ENCODE data around the gene SH3GL2.

The SH3GL2 gene

GRCh38 chr9:17816431-17817027 is 237.7 kb downstream of the SH3GL2 start:
- H3K36me3 ChIP-seq: no peaks in the 10 kb centered on the region
- H3K9me3 ChIP-seq (ENCODE audit: severe bottlenecking): no peaks in the 10 kb centered on the region
- DNase-seq: no peak
- H3K27ac ChIP-seq: no peak overlapping the region
- H3K4me3 ChIP-seq (ENCODE audit: low read depth, low read length): no peak overlapping the region
- H3K27me3 ChIP-seq (ENCODE audit: insufficient read depth, low read depth, severe bottlenecking): no peaks in the 10 kb centered on the region
- no peak for TF ChIP-seq CTCF (IDR thresholded peaks at IDR 0.05; ENCODE audit: low read depth, low read length)

- no peak for TF ChIP-seq CTCF (IDR thresholded peaks at IDR 0.05; ENCODE audit: low read depth, low read length)
- H3K4me3 ChIP-seq (ENCODE audit: low read depth, low read length): no peak overlapping the region
- no peaks in the 10 kb centered on the region for H3K27me3 ChIP-seq (ENCODE audit: insufficient read depth, low read depth, severe bottlenecking)
- no peak overlapping the region for H3K27ac ChIP-seq
- no peaks in the 10 kb centered on the region for H3K9me3 ChIP-seq (ENCODE audit: severe bottlenecking)
- no peak for DNase-seq
- no peaks in the 10 kb centered on the region for H3K36me3 ChIP-seq
Observed at GRCh38 chr9:17824191-17824590, 245.3 kb downstream of the SH3GL2 start.

GRCh38 chr9:17824616-17825264 is 245.9 kb downstream of the SH3GL2 start:
- no peak for DNase-seq
- TF ChIP-seq CTCF (IDR thresholded peaks at IDR 0.05; ENCODE audit: low read depth, low read length): no peak
- H3K9me3 ChIP-seq (ENCODE audit: severe bottlenecking): no peaks in the 10 kb centered on the region
- H3K36me3 ChIP-seq: no peaks in the 10 kb centered on the region
- H3K4me3 ChIP-seq (ENCODE audit: low read depth, low read length): no peak overlapping the region
- H3K27ac ChIP-seq: no peak overlapping the region
- H3K27me3 ChIP-seq (ENCODE audit: insufficient read depth, low read depth, severe bottlenecking): no peaks in the 10 kb centered on the region

GRCh38 chr9:17825265-17825659 is 246.4 kb downstream of the SH3GL2 start:
- no peaks in the 10 kb centered on the region for H3K9me3 ChIP-seq (ENCODE audit: severe bottlenecking)
- no peak for TF ChIP-seq CTCF (IDR thresholded peaks at IDR 0.05; ENCODE audit: low read depth, low read length)
- no peak overlapping the region for H3K27ac ChIP-seq
- H3K27me3 ChIP-seq (ENCODE audit: insufficient read depth, low read depth, severe bottlenecking): no peaks in the 10 kb centered on the region
- no peak for DNase-seq
- H3K4me3 ChIP-seq (ENCODE audit: low read depth, low read length): no peak overlapping the region
- H3K36me3 ChIP-seq: no peaks in the 10 kb centered on the region

- DNase-seq: no peak
- TF ChIP-seq CTCF (IDR thresholded peaks at IDR 0.05; ENCODE audit: low read depth, low read length): no peak
- Histone ChIP-seq H3K9me3 (ENCODE audit: severe bottlenecking) (no peaks in the 10 kb centered on the region), H3K27ac (no peak overlapping the region), H3K36me3 (no peaks in the 10 kb centered on the region), H3K27me3 (ENCODE audit: insufficient read depth, low read depth, severe bottlenecking) (no peaks in the 10 kb centered on the region), H3K4me3 (ENCODE audit: low read depth, low read length) (no peak overlapping the region)
Observed at GRCh38 chr9:17829064-17829463, 250.2 kb downstream of the SH3GL2 start.
